HG03060 (cell line): Measurements from ENCODE around the gene LPCAT1.
"Not testable (repeated sequence)": the region's sequence is repeated elsewhere in the genome, so short reads cannot be mapped to it uniquely, and the experiment has no call there.

Source experiments
- ATAC-seq: cut with Tn5 transposase; IDR thresholded peaks from one replicate; pipeline ENCODE4 v1.9.1; 2021; ENCODE audit warnings: low read depth, moderate number of reproducible peaks; ENCODE audit not compliant: unreplicated experiment

LPCAT1 gene

GRCh38 chr5:1541702-1542400 lies 18.1 kb upstream of the LPCAT1 start:
- ATAC-seq = no peak

GRCh38 chr5:1540831-1541701 lies 17.3 kb upstream of the LPCAT1 start:
- ATAC-seq = no peak

GRCh38 chr5:1540166-1540565 lies 16.4 kb upstream of the LPCAT1 start:
- ATAC-seq = no peak

- ATAC-seq = not testable (repeated sequence)
Observed at GRCh38 chr5:1539393-1540161, 15.8 kb upstream of the LPCAT1 start.

GRCh38 chr5:1538741-1539392 lies 15.1 kb upstream of the LPCAT1 start:
- ATAC-seq = no peak

- no peak for ATAC-seq
Observed at GRCh38 chr5:1538276-1538675, 14.5 kb upstream of the LPCAT1 start.

GRCh38 chr5:1537603-1538154 lies 13.9 kb upstream of the LPCAT1 start:
- ATAC-seq = no peak

GRCh38 chr5:1536871-1537602 lies 13.3 kb upstream of the LPCAT1 start:
- ATAC-seq = no peak

GRCh38 chr5:1536322-1536845 lies 12.6 kb upstream of the LPCAT1 start:
- peak; percentile 83 for ATAC-seq

GRCh38 chr5:1535646-1536045 lies 11.9 kb upstream of the LPCAT1 start:
- ATAC-seq = no peak

GRCh38 chr5:1532384-1532783 lies 8.6 kb upstream of the LPCAT1 start:
- no peak for ATAC-seq

- ATAC-seq = no peak
Observed at GRCh38 chr5:1529498-1529897, 5.7 kb upstream of the LPCAT1 start.

GRCh38 chr5:1527533-1528205 lies 3.9 kb upstream of the LPCAT1 start:
- no peak for ATAC-seq

- ATAC-seq = no peak
Observed at GRCh38 chr5:1526681-1527131, 2.9 kb upstream of the LPCAT1 start.

GRCh38 chr5:1526190-1526631 lies 2.5 kb upstream of the LPCAT1 start:
- no peak for ATAC-seq

GRCh38 chr5:1525624-1526189 lies 1.9 kb upstream of the LPCAT1 start:
- no peak for ATAC-seq

- no peak for ATAC-seq
Observed at GRCh38 chr5:1524799-1525623, 1.3 kb upstream of the LPCAT1 start.

- ATAC-seq = no peak
Observed at GRCh38 chr5:1524481-1524798, 680 bp upstream of the LPCAT1 start.
